GM18508 (cell line): ENCODE measurements around the gene C1orf35.
A peak's percentile ranks its signal among the peaks of the same experiment; 100 is the strongest.

Experiments used
- ATAC-seq: cut with Tn5 transposase; IDR thresholded peaks from one replicate; pipeline ENCODE4 v1.9.1; 2021; ENCODE audit warnings: moderate number of reproducible peaks; ENCODE audit not compliant: insufficient read depth, unreplicated experiment

C1orf35 gene

GRCh38 chr1:228143480-228144192 is 40.5 kb upstream of the C1orf35 start:
- no peak for ATAC-seq

GRCh38 chr1:228142701-228143136 is 39.6 kb upstream of the C1orf35 start:
- no peak for ATAC-seq

DNA sequence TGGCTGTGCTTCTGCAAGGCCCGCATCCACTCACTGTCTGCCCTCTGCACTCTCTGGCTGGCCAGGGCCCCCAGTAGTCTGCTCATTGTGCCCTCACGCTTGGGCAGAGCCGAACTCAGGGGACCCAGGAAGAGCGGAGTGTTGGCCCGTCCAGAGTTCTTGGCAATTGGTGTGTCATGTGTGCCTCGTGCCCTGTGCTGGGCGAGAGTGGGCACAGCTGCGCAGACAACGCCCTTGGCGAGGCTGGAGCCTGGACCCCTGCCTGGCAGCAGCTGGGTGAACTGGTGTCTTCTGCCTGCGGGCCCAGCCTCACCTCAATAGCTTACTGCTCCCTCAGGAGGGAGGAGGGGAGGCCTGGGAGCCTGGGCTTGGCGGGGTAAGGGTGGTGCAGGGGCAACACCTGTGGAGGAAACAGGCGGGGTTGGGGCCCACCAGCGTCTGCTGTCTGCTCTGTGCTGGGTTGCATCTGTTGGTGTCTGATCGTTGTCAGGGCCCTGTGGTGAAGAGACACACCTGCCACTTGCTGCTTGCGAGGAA is 39.1 kb upstream of the C1orf35 start:
- ATAC-seq, result no peak

GRCh38 chr1:228141226-228142044 is 38.3 kb upstream of the C1orf35 start:
- no peak for ATAC-seq

DNA sequence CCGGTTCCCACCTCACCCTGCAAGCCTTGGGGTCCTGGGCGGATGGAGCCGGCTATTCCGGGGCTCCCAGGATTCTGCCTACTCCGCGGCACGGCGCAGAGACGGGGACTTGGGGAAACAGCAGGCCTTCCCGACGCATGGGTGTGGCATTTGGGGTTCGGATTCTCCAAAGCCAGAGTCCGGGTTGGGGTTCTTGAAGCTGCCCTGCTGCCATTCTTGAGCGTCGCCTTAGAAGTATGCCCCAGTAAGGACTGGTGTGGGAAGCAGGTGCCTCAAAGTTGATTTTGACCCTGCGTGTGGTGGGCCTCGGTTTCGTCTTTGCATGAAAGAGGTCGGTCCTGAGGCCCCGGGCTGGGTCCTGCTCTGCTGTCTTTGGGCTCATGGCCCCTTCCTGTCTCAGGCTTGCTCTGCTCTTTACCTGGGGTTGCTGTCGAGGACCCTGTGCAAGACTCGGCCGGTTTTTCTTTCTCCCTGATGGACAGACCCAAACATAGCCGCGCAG is 37.6 kb upstream of the C1orf35 start:
- no peak for ATAC-seq

GRCh38 chr1:228139931-228140723 is 37.0 kb upstream of the C1orf35 start, which contains the start of gene GUK1:
GUK1 (plus strand) TSS chr1:228140279; CDS start chr1:228140303, 24 bp downstream.
- peak; percentile 81 for ATAC-seq

GRCh38 chr1:228139406-228139930 is 36.3 kb upstream of the C1orf35 start:
- no peak for ATAC-seq

DNA sequence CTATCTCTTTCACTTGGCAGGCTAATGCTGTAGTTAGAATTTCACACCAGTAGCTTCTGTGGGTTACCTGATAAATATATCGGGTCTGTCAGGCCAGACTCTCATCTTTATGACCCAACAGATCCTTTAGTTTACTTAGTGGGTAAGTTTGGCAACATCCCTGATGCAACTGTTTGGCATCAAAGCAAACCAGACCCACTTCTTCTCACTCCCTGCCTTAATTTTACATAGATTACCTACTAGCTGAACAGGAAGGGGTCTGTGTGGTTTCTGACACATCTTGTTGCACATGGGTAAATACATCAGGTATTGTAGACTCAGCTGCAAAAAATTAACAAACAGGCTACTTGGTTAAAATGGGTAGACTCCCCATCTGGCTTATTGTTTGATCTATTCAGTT is 33.8 kb upstream of the C1orf35 start:
- ATAC-seq, result no peak

- no peak for ATAC-seq
These were observed 31.5 kb upstream of the C1orf35 start for GRCh38 chr1:228134591-228134990.

DNA sequence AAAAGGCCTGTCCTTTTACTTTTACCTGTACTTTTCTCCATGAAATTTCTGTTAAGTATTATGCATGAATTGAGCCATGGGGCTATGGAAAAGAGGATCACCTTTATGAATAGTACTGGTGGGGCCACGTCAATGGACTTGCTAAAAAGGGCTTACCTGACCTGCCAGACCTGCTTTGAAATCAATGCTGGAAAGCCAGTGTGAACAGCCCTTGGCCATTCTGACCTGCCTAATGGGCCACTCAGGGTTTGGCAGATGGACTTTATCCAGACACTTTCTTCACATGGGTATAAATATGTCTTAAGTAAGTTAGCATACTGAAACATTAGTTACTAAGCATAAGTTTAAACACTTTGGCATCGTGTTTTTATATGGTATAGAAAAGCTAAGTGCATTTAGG is 28.6 kb upstream of the C1orf35 start:
- ATAC-seq, result no peak

DNA sequence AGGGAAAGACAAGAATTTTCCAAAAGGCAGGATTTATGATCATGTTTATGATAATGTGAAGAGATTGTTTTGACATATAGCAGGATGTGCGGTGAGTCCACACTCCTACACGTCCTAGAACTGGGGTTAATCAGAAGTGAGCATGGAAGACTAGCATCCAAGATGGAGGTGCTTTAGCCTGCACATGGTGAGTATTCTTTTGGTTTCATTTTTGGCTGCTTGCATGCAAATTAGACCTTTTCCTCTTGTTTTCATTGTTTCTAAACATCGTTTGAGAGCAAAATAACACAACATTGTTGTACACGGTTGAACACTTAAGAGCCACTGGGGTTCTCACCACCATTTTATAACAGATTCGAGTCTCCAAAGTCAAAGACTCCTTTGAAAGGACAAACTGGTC is 22.1 kb upstream of the C1orf35 start:
- ATAC-seq, result no peak

DNA sequence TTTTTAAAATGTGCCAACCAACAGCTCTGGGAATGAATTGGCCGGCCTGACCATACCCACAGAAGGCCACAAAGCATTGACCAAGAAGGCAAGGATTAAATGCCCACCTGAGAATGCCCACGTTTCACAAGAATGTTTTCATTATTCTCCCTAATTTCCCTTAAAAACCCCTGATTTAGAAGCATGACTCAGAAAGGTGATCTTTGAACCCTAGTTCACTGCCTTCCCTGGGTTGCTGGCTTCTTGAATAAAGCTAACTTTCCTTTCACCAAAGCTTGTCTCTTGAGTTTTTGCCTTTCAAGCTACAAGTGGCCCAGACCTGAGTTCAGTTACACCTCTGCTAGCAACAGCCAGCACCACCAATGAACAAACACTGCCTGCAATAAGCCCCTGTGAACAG is 20.4 kb upstream of the C1orf35 start:
- ATAC-seq, result no peak

- no peak for ATAC-seq
These were observed 19.9 kb upstream of the C1orf35 start for GRCh38 chr1:228122921-228123441.

DNA sequence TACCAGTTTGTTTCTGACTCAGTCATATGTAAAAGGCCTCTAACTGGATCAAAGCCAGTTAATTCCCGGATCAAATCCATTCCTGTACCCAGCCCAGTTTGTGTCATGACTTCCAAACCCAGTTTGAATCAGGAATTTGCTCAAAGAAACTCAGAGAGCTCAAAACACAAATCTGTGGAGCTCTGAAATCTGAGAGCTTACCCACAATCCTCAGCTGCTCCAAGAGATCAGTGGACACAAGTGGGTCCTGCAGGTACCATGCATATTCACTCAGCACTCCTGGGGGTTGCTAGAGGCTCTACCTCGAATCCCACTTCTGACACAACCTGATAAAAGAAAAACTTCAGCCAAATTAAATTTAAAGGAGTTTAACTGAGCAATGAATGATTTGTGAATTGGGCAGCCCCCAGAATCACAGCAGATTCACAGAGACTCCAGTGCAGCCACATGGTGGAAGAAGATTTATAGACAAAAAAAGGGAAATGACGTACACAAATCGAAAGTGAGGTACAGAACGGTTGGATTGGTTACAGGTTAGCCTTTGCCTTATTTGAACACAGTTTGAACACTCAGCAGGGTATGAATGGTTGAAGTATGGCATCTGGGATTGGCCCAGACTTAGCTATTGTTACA is 17.8 kb upstream of the C1orf35 start:
- ATAC-seq, result no peak

- ATAC-seq, result no peak
These were observed 17.2 kb upstream of the C1orf35 start for GRCh38 chr1:228120351-228120750.

DNA sequence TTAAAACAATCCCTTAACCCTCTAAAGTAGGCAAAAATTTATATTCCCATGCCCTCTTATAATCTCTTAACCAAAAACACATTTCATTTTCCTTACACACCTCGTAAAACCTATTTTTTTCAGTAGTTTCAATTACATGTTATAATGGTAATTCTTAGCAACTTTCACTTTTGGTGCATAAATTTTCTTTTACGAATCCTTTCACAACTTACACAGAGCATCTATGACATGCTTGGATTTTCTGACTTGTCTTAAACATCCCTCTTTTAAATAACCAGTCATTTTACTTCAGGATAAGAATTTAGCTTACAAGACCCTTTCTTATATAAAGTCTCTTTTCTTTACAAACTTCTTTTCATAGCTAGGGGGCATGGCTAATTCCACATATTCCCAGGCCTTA is 14.9 kb upstream of the C1orf35 start:
- ATAC-seq, result no peak

DNA sequence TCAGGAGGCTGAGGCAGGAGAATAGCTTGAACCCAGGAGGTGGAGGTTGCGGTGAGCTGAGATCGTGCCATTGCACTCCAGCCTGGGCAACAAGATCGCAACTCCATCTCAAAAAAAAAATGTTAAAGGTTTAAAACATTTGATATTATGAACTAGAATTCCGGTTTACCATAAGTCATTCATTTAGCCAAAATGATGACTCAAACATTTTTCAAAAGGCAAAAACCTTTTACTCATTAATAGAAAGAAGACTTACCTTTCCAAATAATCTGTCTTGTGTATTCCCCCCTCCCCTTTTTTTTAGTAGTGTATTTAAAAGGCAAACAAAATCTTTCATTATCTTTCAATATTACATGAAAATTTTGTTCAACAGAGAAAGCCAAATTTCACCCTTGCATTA is 14.2 kb upstream of the C1orf35 start:
- ATAC-seq, result no peak

- ATAC-seq, result no peak
These were observed 11.7 kb upstream of the C1orf35 start for GRCh38 chr1:228114827-228115226.

DNA sequence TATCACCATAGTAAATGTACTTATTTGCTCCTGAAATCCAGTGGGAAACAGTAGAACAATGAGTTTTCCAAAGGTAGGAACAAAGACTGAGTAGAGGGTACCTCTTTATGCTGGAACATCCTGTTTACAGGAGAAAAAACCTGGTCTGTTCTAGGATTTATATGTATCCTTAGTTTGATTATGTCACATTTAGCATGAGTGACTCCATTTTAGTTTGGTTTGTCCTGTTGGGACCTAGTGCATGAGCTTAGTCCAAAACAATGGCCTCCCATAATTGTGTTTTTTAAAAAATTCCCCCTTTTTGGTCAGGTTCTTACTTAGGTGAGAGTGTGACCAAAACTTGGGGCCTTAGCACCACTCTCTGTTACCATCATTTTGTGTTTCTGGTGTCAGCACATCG is 9.5 kb upstream of the C1orf35 start:
- no peak for ATAC-seq
